DND-41 (cell line): ENCODE data around the gene DCAF7.
A peak's percentile ranks its signal among the peaks of the same experiment; 100 is the strongest.

Source experiments
- ATAC-seq: fragments of 200-7000 bp; cut with Tn5 transposase; 3 replicates; pipeline ENCODE4 v1.9.1; 2021; ENCODE audit warnings: low read depth; ENCODE audit not compliant: insufficient read depth
- DNase-seq: peaks from one replicate; pipeline ENCODE4 v3.0.0-alpha.2; 2020
- H2AFZ ChIP-seq: 2 replicates; pipeline ENCODE4 v1.6.0; 2012; ENCODE audit warnings: low read depth, low read length
- H3K27ac ChIP-seq: 2 replicates; pipeline ENCODE4 v1.5.1; 2012; ENCODE audit warnings: low read length, inconsistent platforms
- H3K27me3 ChIP-seq: fragments of 200-600 bp; sonication (generic); 2 replicates; pipeline ENCODE4 v1.6.0; 2012; ENCODE audit warnings: low read length, mild to moderate bottlenecking, inconsistent platforms; ENCODE audit not compliant: insufficient read depth, poor library complexity
- H3K36me3 ChIP-seq: 2 replicates; pipeline ENCODE4 v1.5.1; 2012; ENCODE audit warnings: low read length, inconsistent platforms; ENCODE audit not compliant: insufficient read depth
- H3K4me1 ChIP-seq: 2 replicates; pipeline ENCODE4 v1.5.1; 2012; ENCODE audit warnings: mild to moderate bottlenecking, low read length; ENCODE audit not compliant: insufficient read depth
- H3K4me2 ChIP-seq: 2 replicates; pipeline ENCODE4 v1.6.0; 2012; ENCODE audit warnings: mild to moderate bottlenecking, moderate library complexity, low read length, inconsistent platforms; ENCODE audit not compliant: insufficient read depth
- H3K4me3 ChIP-seq, 2 experiments: fragments of 200-600 bp in 1 of 2; shearing (Covaris generic) in 1 of 2; 2 replicates each; pipeline ENCODE4 v1.5.1; 2012 to 2016; ENCODE audit warnings: inconsistent platforms in 2 of 2, low read length in 2 of 2, mild to moderate bottlenecking in 2 of 2, low read depth in 1 of 2, moderate library complexity in 1 of 2
- H3K79me2 ChIP-seq: 2 replicates; pipeline ENCODE4 v1.6.0; 2012; ENCODE audit warnings: low read length, inconsistent platforms; ENCODE audit not compliant: insufficient read depth
- H3K9ac ChIP-seq: 2 replicates; pipeline ENCODE4 v1.6.0; 2012; ENCODE audit warnings: low read depth, mild to moderate bottlenecking, inconsistent platforms, low read length, moderate library complexity
- H3K9me3 ChIP-seq: 2 replicates; pipeline ENCODE4 v1.5.1; 2012; ENCODE audit warnings: low read length, moderate library complexity, mild to moderate bottlenecking, inconsistent platforms; ENCODE audit not compliant: insufficient read depth, severe bottlenecking
- H4K20me1 ChIP-seq: 2 replicates; pipeline ENCODE4 v1.6.0; 2012; ENCODE audit warnings: low read length; ENCODE audit not compliant: insufficient read depth
- CTCF ChIP-seq: IDR thresholded peaks from 2 replicates; pipeline ENCODE4 v1.5.1; 2012; ENCODE audit warnings: borderline replicate concordance, low read length, moderate library complexity, mild to moderate bottlenecking; ENCODE audit not compliant: poor library complexity, severe bottlenecking; ENCODE audit errors: extremely low read depth
- EZH2 ChIP-seq: IDR thresholded peaks from 3 replicates; pipeline ENCODE4 v1.6.1; 2012; ENCODE audit warnings: borderline replicate concordance, low read depth, mild to moderate bottlenecking, moderate library complexity, low read length, inconsistent platforms; ENCODE audit not compliant: severe bottlenecking

DCAF7 gene

GRCh38 chr17:63610854-63611253, 60.6 kb downstream of the DCAF7 start:
- DNase-seq = no peak
- Histone ChIP-seq H4K20me1 (no peaks in the 10 kb centered on the region), H3K36me3 (peaks cover 39% of the 10 kb centered on the region), H3K79me2 (no peaks in the 10 kb centered on the region), H2AFZ (no peak overlapping the region), H3K4me1 (no peaks in the 10 kb centered on the region), H3K9ac (no peak overlapping the region), H3K27me3 (no peaks in the 10 kb centered on the region), H3K4me2 (no peak overlapping the region), H3K4me3 (no peak overlapping the region), H3K27ac (no peak overlapping the region), H3K9me3 (no peaks in the 10 kb centered on the region)
- no peak for ATAC-seq
- no peak for TF ChIP-seq EZH2
- TF ChIP-seq CTCF = no peak

- Histone ChIP-seq H3K9me3 (no peaks in the 10 kb centered on the region), H3K4me1 (no peaks in the 10 kb centered on the region), H2AFZ (no peak overlapping the region), H3K79me2 (no peaks in the 10 kb centered on the region), H3K27ac (no peak overlapping the region), H3K9ac (no peak overlapping the region), H3K36me3 (peaks cover 34% of the 10 kb centered on the region), H3K4me3 (no peak overlapping the region), H3K4me2 (no peak overlapping the region), H4K20me1 (no peaks in the 10 kb centered on the region), H3K27me3 (no peaks in the 10 kb centered on the region)
- ATAC-seq (0 out of 3 replicates have a peak, but pooled peaks have one; percentile 24), DNase-seq (no peak)
- TF ChIP-seq EZH2 = no peak
- TF ChIP-seq CTCF = no peak
Observed at GRCh38 chr17:63611354-63611753, 61.1 kb downstream of the DCAF7 start.

- ATAC-seq (no peak), DNase-seq (no peak)
- Histone ChIP-seq H3K79me2 (no peaks in the 10 kb centered on the region), H2AFZ (no peak overlapping the region), H3K4me2 (no peak overlapping the region), H3K4me1 (no peaks in the 10 kb centered on the region), H3K36me3 (peaks cover 11% of the 10 kb centered on the region), H3K9me3 (no peaks in the 10 kb centered on the region), H3K4me3 (no peak overlapping the region), H3K27me3 (no peaks in the 10 kb centered on the region), H3K9ac (no peak overlapping the region), H3K27ac (no peak overlapping the region), H4K20me1 (no peaks in the 10 kb centered on the region)
- TF ChIP-seq CTCF = no peak
- no peak for TF ChIP-seq EZH2
Observed at GRCh38 chr17:63613663-63614062, 63.4 kb downstream of the DCAF7 start.

- no peak for DNase-seq
- no peaks in the 10 kb centered on the region for H3K27me3 ChIP-seq
- peaks cover 33% of the 10 kb centered on the region for H3K4me1 ChIP-seq
- peak overlapping the region; percentile 80 for H3K27ac ChIP-seq
- H2AFZ ChIP-seq = peak overlapping the region; percentile 85
- peak overlapping the region; percentile 46 to 69; a peak in 3 of 4 replicates for H3K4me3 ChIP-seq
- no peak for ATAC-seq
- peaks cover 35% of the 10 kb centered on the region for H3K79me2 ChIP-seq
- peak overlapping the region; percentile 90 for H3K4me2 ChIP-seq
- H3K9ac ChIP-seq = peak overlapping the region; percentile 80
- no peaks in the 10 kb centered on the region; the same call in 1 of the 2 replicates for H3K36me3 ChIP-seq
- H4K20me1 ChIP-seq = peaks cover 27% of the 10 kb centered on the region
- TF ChIP-seq EZH2 (no peak), CTCF (no peak)
- H3K9me3 ChIP-seq = no peaks in the 10 kb centered on the region
Observed at GRCh38 chr17:63621229-63621683, 71.0 kb downstream of the DCAF7 start.
